HL-60 (cell line): ENCODE measurements around the gene SESN2.

Experiments used
- CTCF ChIP-seq: IDR thresholded peaks from one replicate; pipeline ENCODE4 v1.5.1; 2011; ENCODE audit warnings: low read length, control low read depth, inconsistent platforms; ENCODE audit not compliant: insufficient read depth
- GABPA ChIP-seq: IDR thresholded peaks from 2 replicates; pipeline ENCODE4 v1.6.1; 2012; ENCODE audit warnings: low read depth
- POLR2AphosphoS5 ChIP-seq: IDR thresholded peaks from 2 replicates; pipeline ENCODE4 v1.6.1; 2012; ENCODE audit warnings: low read depth
- SPI1 ChIP-seq: IDR thresholded peaks from 2 replicates; pipeline ENCODE4 v1.6.1; 2012; ENCODE audit warnings: low read depth, mild to moderate bottlenecking, borderline replicate concordance

- TF ChIP-seq CTCF (no peak), SPI1 (0 out of 2 replicates have a peak, but pooled peaks have one; percentile 25), POLR2AphosphoS5 (no peak), GABPA (no peak)
Observed at GRCh38 chr1:28313702-28314546, 54.6 kb downstream of the SESN2 start.
